Astrocyte of the spinal cord (primary cell): ENCODE measurements around the gene PXMP2.
"Not testable (repeated sequence)": the region's sequence is repeated elsewhere in the genome, so short reads cannot be mapped to it uniquely, and the experiment has no call there.

Experiments used
- DNase-seq: peaks from one replicate; pipeline ENCODE4 v3.0.0; 2011; ENCODE audit warnings: low read depth, low spot score
- H3K4me3 ChIP-seq: 2 replicates; pipeline ENCODE4 v1.5.1; 2011; ENCODE audit warnings: low read depth, mild to moderate bottlenecking, low read length, moderate library complexity
- CTCF ChIP-seq: IDR thresholded peaks from 2 replicates; pipeline ENCODE4 v1.5.1; 2012; ENCODE audit warnings: low read depth, mild to moderate bottlenecking, low read length, inconsistent platforms
- in situ Hi-C: cut with HindIII; loops from 2 replicates; pipeline ENCODE4 v1.10.0; 2017; ENCODE audit warnings: low sequenced_read_pairs

PXMP2 gene

GRCh38 chr12:132747395-132747794 lies 60.0 kb downstream of the PXMP2 start:
- in situ Hi-C loops: no loop called here
- no peak overlapping the region for H3K4me3 ChIP-seq
- DNase-seq: no peak
- TF ChIP-seq CTCF: no peak

- no peak for DNase-seq
These were observed 60.5 kb downstream of the PXMP2 start for GRCh38 chr12:132747896-132748295.

GRCh38 chr12:132748319-132748718 lies 60.9 kb downstream of the PXMP2 start:
- in situ Hi-C loops: no loop called here
- no peak for TF ChIP-seq CTCF
- no peak overlapping the region for H3K4me3 ChIP-seq
- no peak for DNase-seq

More at GRCh38 chr12:132747896-132748295, 60.5 kb downstream of the PXMP2 start:
- in situ Hi-C loops: no loop called here
- no peak for TF ChIP-seq CTCF
- no peak overlapping the region for H3K4me3 ChIP-seq

- DNase-seq, in situ Hi-C loops, H3K4me3 ChIP-seq: not testable (repeated sequence)
These were observed 66.3 kb downstream of the PXMP2 start for GRCh38 chr12:132753670-132754069.

GRCh38 chr12:132754160-132754932 lies 67.0 kb downstream of the PXMP2 start:
- DNase-seq: no peak
- no peak for TF ChIP-seq CTCF
- in situ Hi-C loops: no loop called here
- no peak overlapping the region for H3K4me3 ChIP-seq
